PC-9 (cell line): ENCODE data around the gene H19. TPM values are rescaled to one million over a fixed set of nuclear protein-coding genes. Genes with fewer than 3 reads are reported as not detected.

Experiments used
- BruUV-seq: library from RNA; stranded (reverse); fragments of 400-500 nt; replicated peaks from 2 replicates; lab custom pipeline; 2021; lab: Mats Ljungman, UMichigan
- CTCF ChIA-PET: fragments of 300-600 bp; sonication (Branson Sonifier 250); formaldehyde crosslinking; loops from one replicate; lab custom pipeline; 2022; ENCODE audit warnings: antibody characterized with exemption; lab: Charles Lee
- POLR2A ChIA-PET: fragments of 300-600 bp; sonication (Branson Sonifier 250); formaldehyde crosslinking; loops from one replicate; lab custom pipeline; 2022; ENCODE audit warnings: antibody characterized with exemption; ENCODE audit not compliant: unreplicated experiment; lab: Charles Lee
- DNase-seq, 2 experiments: peaks; one replicate each; pipeline versions ENCODE4 v3.0.0 to v3.0.0-alpha.2; 2015 to 2022; ENCODE audit warnings: mixed read lengths in 1 of 2
- H2AFZ ChIP-seq: fragments of 200-600 bp; sonication (generic); 2 replicates; pipeline ENCODE4 v1.8.1; 2017; ENCODE audit warnings: antibody characterized with exemption
- H3F3A ChIP-seq: fragments of 200-600 bp; sonication (generic); 2 replicates; pipeline ENCODE4 v1.8.1; 2017; ENCODE audit warnings: antibody characterized with exemption, mild to moderate bottlenecking, low read depth; ENCODE audit not compliant: insufficient read depth
- H3K27ac ChIP-seq: fragments of 200-600 bp; sonication (generic); 2 replicates; pipeline ENCODE4 v1.6.1; 2016; ENCODE audit warnings: mixed run types
- H3K27me3 ChIP-seq: fragments of 200-600 bp; sonication (generic); 2 replicates; pipeline ENCODE4 v1.6.1; 2016; ENCODE audit warnings: low read depth, mixed run types; ENCODE audit not compliant: insufficient read depth
- H3K36me3 ChIP-seq: fragments of 200-600 bp; sonication (generic); 2 replicates; pipeline ENCODE4 v1.6.1; 2016; ENCODE audit warnings: low read depth, mixed run types
- H3K4me1 ChIP-seq: fragments of 200-600 bp; sonication (generic); replicated peaks from 2 replicates; pipeline ENCODE4 v1.6.1; 2016; ENCODE audit warnings: mixed run types; ENCODE audit not compliant: insufficient read depth
- H3K4me2 ChIP-seq: fragments of 200-600 bp; sonication (generic); 2 replicates; pipeline ENCODE4 v1.6.1; 2017; ENCODE audit warnings: mixed run types
- H3K4me3 ChIP-seq: fragments of 200-600 bp; sonication (generic); 2 replicates; pipeline ENCODE4 v1.6.1; 2016; ENCODE audit warnings: mixed run types
- H3K79me2 ChIP-seq: fragments of 200-600 bp; sonication (generic); 2 replicates; pipeline ENCODE4 v1.6.1; 2017; ENCODE audit warnings: low read depth, mixed run types
- H3K9me2 ChIP-seq: fragments of 200-600 bp; sonication (generic); 2 replicates; pipeline ENCODE4 v1.8.1; 2017; ENCODE audit warnings: mild to moderate bottlenecking; ENCODE audit not compliant: insufficient read depth
- H3K9me3 ChIP-seq: fragments of 200-600 bp; sonication (generic); 2 replicates; pipeline ENCODE4 v1.8.1; 2016; ENCODE audit warnings: low read depth; ENCODE audit not compliant: insufficient read depth
- H4K20me1 ChIP-seq: fragments of 200-600 bp; sonication (generic); 2 replicates; pipeline ENCODE4 v1.8.1; 2017; ENCODE audit not compliant: insufficient read depth
- EZH2 ChIP-seq: fragments of 200-600 bp; sonication (generic); IDR thresholded peaks from 2 replicates; pipeline ENCODE4 v1.8.0; 2017; ENCODE audit warnings: antibody characterized with exemption, low read depth
- intact Hi-C: fragments of 100-400 bp; cut with micrococcal nuclease; formaldehyde crosslinking; loops from one replicate; pipeline ENCODE4 v1.10.0; 2022; ENCODE audit not compliant: unreplicated experiment
- total RNA-seq: library from RNA; stranded (reverse); gene quantifications from 2 replicates; pipeline ENCODE4 v1.2.3, GENCODE V29; 2021
- TF ChIP-seq, protein P1 (sequence below): fragments of 200-600 bp; sonication (generic); conservative IDR thresholded peaks from 2 replicates; pipeline ENCODE4 v1.6.1; 2017; ENCODE audit warnings: mixed run types, antibody characterized with exemption, mild to moderate bottlenecking, moderate library complexity

Gene H19
- total RNA-seq, 1 experiment from 2014 or later = 0.26 TPM

- no TSS peak for BruUV-seq
- Histone ChIP-seq H3K4me2 (no peak overlapping the region), H3K79me2 (no peaks in the 10 kb centered on the region), H3K4me1 (no peaks in the 10 kb centered on the region), H3K9me2 (no peaks in the 10 kb centered on the region), H2AFZ (no peak overlapping the region), H3K36me3 (no peaks in the 10 kb centered on the region), H3K27me3 (no peaks in the 10 kb centered on the region), H4K20me1 (no peaks in the 10 kb centered on the region), H3K27ac (no peak overlapping the region), H3F3A (no peaks in the 10 kb centered on the region), H3K9me3 (no peaks in the 10 kb centered on the region), H3K4me3 (no peak overlapping the region)
- ChIA-PET CTCF (interaction anchor here (1.2 kb wide), 1 partner anchor 191 kb away, joined by 3 read pairs; no protein-coding TSS in a partner anchor), POLR2A (no interaction called here)
- peak in 1 of 2 experiments; percentile 21 for DNase-seq
- intact Hi-C loops = no loop called here
- TF ChIP-seq, protein P1, sequence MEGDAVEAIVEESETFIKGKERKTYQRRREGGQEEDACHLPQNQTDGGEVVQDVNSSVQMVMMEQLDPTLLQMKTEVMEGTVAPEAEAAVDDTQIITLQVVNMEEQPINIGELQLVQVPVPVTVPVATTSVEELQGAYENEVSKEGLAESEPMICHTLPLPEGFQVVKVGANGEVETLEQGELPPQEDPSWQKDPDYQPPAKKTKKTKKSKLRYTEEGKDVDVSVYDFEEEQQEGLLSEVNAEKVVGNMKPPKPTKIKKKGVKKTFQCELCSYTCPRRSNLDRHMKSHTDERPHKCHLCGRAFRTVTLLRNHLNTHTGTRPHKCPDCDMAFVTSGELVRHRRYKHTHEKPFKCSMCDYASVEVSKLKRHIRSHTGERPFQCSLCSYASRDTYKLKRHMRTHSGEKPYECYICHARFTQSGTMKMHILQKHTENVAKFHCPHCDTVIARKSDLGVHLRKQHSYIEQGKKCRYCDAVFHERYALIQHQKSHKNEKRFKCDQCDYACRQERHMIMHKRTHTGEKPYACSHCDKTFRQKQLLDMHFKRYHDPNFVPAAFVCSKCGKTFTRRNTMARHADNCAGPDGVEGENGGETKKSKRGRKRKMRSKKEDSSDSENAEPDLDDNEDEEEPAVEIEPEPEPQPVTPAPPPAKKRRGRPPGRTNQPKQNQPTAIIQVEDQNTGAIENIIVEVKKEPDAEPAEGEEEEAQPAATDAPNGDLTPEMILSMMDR = peak; percentile 33
- no peak for TF ChIP-seq EZH2
Measured at GRCh38 chr11:1953489-1954266, 44.0 kb downstream of the H19 start.

GRCh38 chr11:1952806-1953482 lies 44.7 kb downstream of the H19 start:
- Histone ChIP-seq H3K4me1 (no peaks in the 10 kb centered on the region), H3K4me2 (no peak overlapping the region), H3K9me3 (no peaks in the 10 kb centered on the region), H3K27me3 (no peaks in the 10 kb centered on the region), H3K36me3 (no peaks in the 10 kb centered on the region), H3F3A (no peaks in the 10 kb centered on the region), H2AFZ (no peak overlapping the region), H4K20me1 (no peaks in the 10 kb centered on the region), H3K4me3 (no peak overlapping the region), H3K27ac (no peak overlapping the region), H3K9me2 (no peaks in the 10 kb centered on the region), H3K79me2 (no peaks in the 10 kb centered on the region)
- POLR2A ChIA-PET = no interaction called here
- no peak for DNase-seq
- intact Hi-C loops = no loop called here
- TF ChIP-seq, protein P1 = no peak
- no peak for TF ChIP-seq EZH2
- CTCF ChIA-PET = no interaction called here
- BruUV-seq = no TSS peak

GRCh38 chr11:1949922-1950321 lies 47.7 kb downstream of the H19 start:
- DNase-seq = no peak
- ChIA-PET POLR2A (no interaction called here), CTCF (no interaction called here)
- Histone ChIP-seq H2AFZ (no peak overlapping the region), H3K9me2 (no peaks in the 10 kb centered on the region), H3K36me3 (no peaks in the 10 kb centered on the region), H4K20me1 (no peaks in the 10 kb centered on the region), H3K4me3 (no peak overlapping the region), H3K27ac (no peak overlapping the region), H3K27me3 (no peaks in the 10 kb centered on the region), H3K9me3 (no peaks in the 10 kb centered on the region), H3K4me2 (no peak overlapping the region), H3K79me2 (no peaks in the 10 kb centered on the region), H3K4me1 (no peaks in the 10 kb centered on the region), H3F3A (no peaks in the 10 kb centered on the region)
- BruUV-seq = no TSS peak
- TF ChIP-seq, protein P1 = no peak
- no peak for TF ChIP-seq EZH2
- intact Hi-C loops = no loop called here
